Keratinocyte (primary cell): ENCODE data around the gene CYB561A3. TPM values are rescaled to one million over a fixed set of nuclear protein-coding genes. Genes with fewer than 3 reads are reported as not detected.
"Not testable (repeated sequence)": the region's sequence is repeated elsewhere in the genome, so short reads cannot be mapped to it uniquely, and the experiment has no call there.

Experiments
- DNase-seq: peaks from one replicate; pipeline ENCODE4 v3.0.0-alpha.2; 2011; ENCODE audit warnings: low read depth, missing footprints, low spot score
- FAIRE-seq: peaks from 2 replicates; lab custom pipeline; 2011; peaks lifted over from hg19 to GRCh38; lab: Jason Lieb, UNC
- H2AFZ ChIP-seq: 2 replicates; pipeline ENCODE4 v1.6.0; 2012; ENCODE audit warnings: low read length, control low read depth, inconsistent platforms; ENCODE audit not compliant: control insufficient read depth
- H3K27ac ChIP-seq: 2 replicates; pipeline ENCODE4 v1.5.1; 2011; ENCODE audit warnings: low read length; ENCODE audit not compliant: control insufficient read depth, insufficient read depth
- H3K27me3 ChIP-seq: 3 replicates; pipeline ENCODE4 v1.6.0; 2011; ENCODE audit warnings: low read length; ENCODE audit not compliant: control insufficient read depth, insufficient read depth; ENCODE audit errors: extremely low read depth
- H3K36me3 ChIP-seq, 2 experiments: 2 replicates in 1 of 2; 3 replicates in 1 of 2; pipeline ENCODE4 v1.5.1; 2011; ENCODE audit warnings: low read length in 2 of 2, mild to moderate bottlenecking in 1 of 2; ENCODE audit not compliant: control insufficient read depth in 2 of 2, insufficient read depth in 2 of 2; ENCODE audit errors: extremely low read depth in 1 of 2
- H3K4me1 ChIP-seq: 3 replicates; pipeline ENCODE4 v1.5.1; 2011; ENCODE audit warnings: low read length; ENCODE audit not compliant: control insufficient read depth, insufficient read depth; ENCODE audit errors: extremely low read depth
- H3K4me2 ChIP-seq: 3 replicates; pipeline ENCODE4 v1.6.0; 2011; ENCODE audit warnings: low read depth, low read length; ENCODE audit not compliant: control insufficient read depth, insufficient read depth; ENCODE audit errors: extremely low read depth
- H3K4me3 ChIP-seq, 3 experiments: fragments of 200-600 bp in 1 of 3; sonication (generic) in 1 of 3; 2 replicates in 2 of 3; 3 replicates in 1 of 3; pipeline ENCODE4 v1.5.1; 2011 to 2016; ENCODE audit warnings: low read length in 3 of 3, mild to moderate bottlenecking in 3 of 3, control low read depth in 2 of 3, inconsistent platforms in 1 of 3, low read depth in 1 of 3, mixed read lengths in 1 of 3, mixed run types in 1 of 3, moderate library complexity in 1 of 3; ENCODE audit not compliant: control insufficient read depth in 2 of 3, insufficient read depth in 2 of 3; ENCODE audit errors: extremely low read depth in 1 of 3
- H3K79me2 ChIP-seq: 2 replicates; pipeline ENCODE4 v1.6.0; 2012; ENCODE audit warnings: low read length; ENCODE audit not compliant: control insufficient read depth, insufficient read depth
- H3K9ac ChIP-seq: 3 replicates; pipeline ENCODE4 v1.6.0; 2011; ENCODE audit warnings: low read length; ENCODE audit not compliant: control insufficient read depth, insufficient read depth; ENCODE audit errors: extremely low read depth
- H3K9me1 ChIP-seq: 3 replicates; pipeline ENCODE4 v1.6.0; 2011; ENCODE audit warnings: low read length; ENCODE audit not compliant: control insufficient read depth, insufficient read depth; ENCODE audit errors: extremely low read depth
- H3K9me3 ChIP-seq: 2 replicates; pipeline ENCODE4 v1.5.1; 2012; ENCODE audit warnings: low read depth, low read length; ENCODE audit not compliant: control insufficient read depth
- H4K20me1 ChIP-seq: 3 replicates; pipeline ENCODE4 v1.6.0; 2011; ENCODE audit warnings: low read length; ENCODE audit not compliant: control insufficient read depth, insufficient read depth; ENCODE audit errors: extremely low read depth
- CTCF ChIP-seq, 3 experiments: IDR thresholded peaks in 1 of 3; conservative IDR thresholded peaks in 1 of 3; optimal IDR thresholded peaks in 1 of 3; 2 replicates in 2 of 3; 3 replicates in 1 of 3; pipeline versions ENCODE3 to v1.5.1; 2011; ENCODE audit warnings: low read length in 3 of 3, mild to moderate bottlenecking in 3 of 3, moderate library complexity in 2 of 3, control low read depth in 1 of 3, inconsistent platforms in 1 of 3; ENCODE audit not compliant: insufficient read depth in 2 of 3; ENCODE audit errors: extremely low read depth in 1 of 3
- EZH2 ChIP-seq: IDR thresholded peaks from one replicate; pipeline ENCODE4 v1.6.1; 2012; ENCODE audit warnings: inconsistent platforms, mild to moderate bottlenecking, low read length, moderate library complexity
- dilution Hi-C: fragments of 300-500 bp; cut with MboI; formaldehyde crosslinking; loops from one replicate; pipeline ENCODE4 v1.7.0; 2020; ENCODE audit warnings: low sequenced_read_pairs; ENCODE audit not compliant: extremely low pct_ligation_motif_present
- polyA plus RNA-seq, 5 experiments: library from polyadenylated mRNA; depleted of rRNA in 3 of 5; stranded (reverse) in 3 of 5; stranded (forward) in 1 of 5; unstranded in 1 of 5; fragments of >200 nt; gene quantifications; 1 replicate in 1 of 5; 2 replicates in 3 of 5; 3 replicates in 1 of 5; pipeline versions ENCODE4 v1.2.1 to v1.2.3, GENCODE V29; 2011 to 2012; ENCODE audit warnings: missing spikeins in 2 of 5, low read depth in 1 of 5, low replicate concordance in 1 of 5

The CYB561A3 gene
- polyA plus RNA-seq, 1 donor (not counting 4 experiments of a cell fraction or from before 2014, with no cell fraction given) = 42.3 TPM

- no peaks in the 10 kb centered on the region for H3K27me3 ChIP-seq
- H3K79me2 ChIP-seq = no peaks in the 10 kb centered on the region
- peaks cover 2% of the 10 kb centered on the region for H3K4me1 ChIP-seq
- H3K9me3 ChIP-seq = no peaks in the 10 kb centered on the region
- H3K27ac ChIP-seq = no peak overlapping the region
- H2AFZ ChIP-seq = no peak overlapping the region
- no peak overlapping the region for H3K9ac ChIP-seq
- no peak overlapping the region for H3K4me2 ChIP-seq
- H4K20me1 ChIP-seq = no peaks in the 10 kb centered on the region
- no peak for DNase-seq
- FAIRE-seq = no peak
- H3K36me3 ChIP-seq = no peaks in the 10 kb centered on the region
- TF ChIP-seq CTCF (optimal IDR thresholded peaks at IDR 0.05 in 1 of 3, IDR thresholded peaks at IDR 0.05 in 1 of 3, conservative IDR thresholded peaks at IDR 0.05 in 1 of 3; ENCODE audit: extremely low read depth in 1 of 3, insufficient read depth in 2 of 3, low read length in 3 of 3) = peak; percentile 40 to 67 (median 51)
- TF ChIP-seq EZH2 = no peak
- H3K4me3 ChIP-seq = no peak overlapping the region
- dilution Hi-C loops = no loop called here
- H3K9me1 ChIP-seq = no peaks in the 10 kb centered on the region
Observed at GRCh38 chr11:61384271-61385242, 22.9 kb upstream of the CYB561A3 start.

GRCh38 chr11:61383859-61384258 is 22.2 kb upstream of the CYB561A3 start:
- H2AFZ ChIP-seq, FAIRE-seq, H3K36me3 ChIP-seq, H3K27ac ChIP-seq, H3K4me1 ChIP-seq, H3K9me1 ChIP-seq, H3K9ac ChIP-seq, H3K27me3 ChIP-seq, H3K9me3 ChIP-seq, dilution Hi-C loops, DNase-seq, H3K4me3 ChIP-seq, H3K4me2 ChIP-seq, H3K79me2 ChIP-seq, H4K20me1 ChIP-seq: not testable (repeated sequence)
